GM23248 (cell line): ENCODE results near the gene KCMF1. TPM values are rescaled to one million over a fixed set of nuclear protein-coding genes. Genes with fewer than 3 reads are reported as not detected.

Experiments
- DNase-seq: peaks from one replicate; pipeline ENCODE4 v3.0.0-alpha.2; 2015
- H2AFZ ChIP-seq: fragments of 200-600 bp; sonication (generic); 2 replicates; pipeline ENCODE4 v1.6.1; 2016; ENCODE audit warnings: antibody characterized with exemption
- H3F3A ChIP-seq: fragments of 200-600 bp; sonication (generic); 2 replicates; pipeline ENCODE4 v1.6.1; 2016; ENCODE audit warnings: mild to moderate bottlenecking, antibody characterized with exemption, mixed run types; ENCODE audit not compliant: insufficient read depth
- H3K27ac ChIP-seq: fragments of 200-600 bp; sonication (generic); 2 replicates; pipeline ENCODE4 v1.5.1; 2016; ENCODE audit warnings: mild to moderate bottlenecking
- H3K27me3 ChIP-seq: fragments of 200-600 bp; sonication (generic); replicated peaks from 2 replicates; pipeline ENCODE4 v1.6.1; 2016; ENCODE audit warnings: mild to moderate bottlenecking; ENCODE audit not compliant: insufficient read depth
- H3K36me3 ChIP-seq: fragments of 200-600 bp; sonication (generic); 2 replicates; pipeline ENCODE4 v1.6.1; 2016; ENCODE audit warnings: low read depth, mild to moderate bottlenecking
- H3K4me1 ChIP-seq: fragments of 200-600 bp; sonication (generic); 2 replicates; pipeline ENCODE4 v1.6.1; 2016; ENCODE audit warnings: mild to moderate bottlenecking; ENCODE audit not compliant: insufficient read depth
- H3K4me2 ChIP-seq: fragments of 200-600 bp; sonication (generic); one replicate; pipeline ENCODE4 v1.6.1; 2016; ENCODE audit warnings: mild to moderate bottlenecking; ENCODE audit not compliant: unreplicated experiment
- H3K4me3 ChIP-seq: fragments of 200-600 bp; sonication (generic); 2 replicates; pipeline ENCODE4 v1.5.1; 2016; ENCODE audit warnings: mild to moderate bottlenecking
- H3K79me2 ChIP-seq: fragments of 200-600 bp; sonication (generic); 2 replicates; pipeline ENCODE4 v1.6.1; 2016; ENCODE audit warnings: mild to moderate bottlenecking; ENCODE audit not compliant: insufficient read depth
- H3K9ac ChIP-seq: fragments of 200-600 bp; sonication (generic); 2 replicates; pipeline ENCODE4 v1.6.1; 2016; ENCODE audit warnings: mild to moderate bottlenecking
- H3K9me2 ChIP-seq: fragments of 200-600 bp; sonication (generic); 2 replicates; pipeline ENCODE4 v1.6.1; 2016; ENCODE audit warnings: mixed run types, mild to moderate bottlenecking, moderate library complexity; ENCODE audit not compliant: insufficient read depth
- H3K9me3 ChIP-seq: fragments of 200-600 bp; sonication (generic); one replicate; pipeline ENCODE4 v1.6.1; 2017; ENCODE audit warnings: low read depth
- H4K20me1 ChIP-seq: fragments of 200-600 bp; sonication (generic); 2 replicates; pipeline ENCODE4 v1.6.0; 2016; ENCODE audit not compliant: insufficient read depth
- EZH2 ChIP-seq: fragments of 200-600 bp; sonication (generic); IDR thresholded peaks from 2 replicates; pipeline ENCODE4 v1.6.1; 2018; ENCODE audit warnings: antibody characterized with exemption, mild to moderate bottlenecking; ENCODE audit not compliant: insufficient read depth, poor library complexity, severe bottlenecking
- EZH2phosphoT487 ChIP-seq: fragments of 200-600 bp; sonication (generic); IDR thresholded peaks from 2 replicates; pipeline ENCODE4 v1.6.1; 2018; ENCODE audit warnings: antibody characterized with exemption, moderate library complexity, mild to moderate bottlenecking, low read depth; ENCODE audit not compliant: insufficient read depth
- WGBS, 2 experiments: methylation state at CpG; one replicate each; pipeline ENCODE4 v1.1.6; 2015 to 2017; ENCODE audit warnings: low lambda C conversion rate in 2 of 2, low coverage in 1 of 2; ENCODE audit errors: missing lambda C conversion rate in 2 of 2; 5-methylcytosine and 5-hydroxymethylcytosine counted together
- in situ Hi-C: fragments of 300-500 bp; cut with MboI; formaldehyde crosslinking; loops from 2 replicates; pipeline ENCODE4 v1.15.0; 2020
- polyA plus RNA-seq: library from polyadenylated mRNA; unstranded; fragments of >200 nt; fragmentation: Nextera tagmentation; extraction: Ambion mirVana; gene quantifications from 2 replicates; pipeline ENCODE4 v1.2.1, GENCODE V29; 2016
- total RNA-seq: library from RNA; depleted of rRNA; stranded (reverse); fragments of >200 nt; shearing (Covaris generic); gene quantifications from 2 replicates; pipeline ENCODE4 v1.2.3, GENCODE V29; 2014

The KCMF1 gene
- total and polyA plus RNA-seq, 2 experiments from 2014 or later: 52.5 to 87.2 TPM

GRCh38 chr2:85001595-85001994 lies 30.6 kb downstream of the KCMF1 start:
- Histone ChIP-seq H3K9me2 (no peaks in the 10 kb centered on the region), H3K9me3 (no peaks in the 10 kb centered on the region), H4K20me1 (peaks cover 9% of the 10 kb centered on the region; the same call in 1 of the 2 replicates), H3K79me2 (peaks cover 99% of the 10 kb centered on the region), H3K4me1 (peaks cover 33% of the 10 kb centered on the region), H3K4me3 (no peak overlapping the region), H2AFZ (no peak overlapping the region), H3F3A (peaks cover 5% of the 10 kb centered on the region; the same call in 1 of the 2 replicates), H3K4me2 (no peak overlapping the region), H3K36me3 (no peaks in the 10 kb centered on the region), H3K9ac (no peak overlapping the region), H3K27me3 (no peaks in the 10 kb centered on the region), H3K27ac (no peak overlapping the region)
- in situ Hi-C loops: no loop called here
- WGBS, 2 experiments: 57 to 61% methylated on average over 2 of the region's 2 CpGs
- TF ChIP-seq EZH2phosphoT487 (no peak), EZH2 (no peak)
- DNase-seq: no peak

- Histone ChIP-seq H3K27me3 (no peaks in the 10 kb centered on the region), H3K4me3 (no peak overlapping the region), H3K9me3 (no peaks in the 10 kb centered on the region), H3K79me2 (peaks cover 99% of the 10 kb centered on the region), H3F3A (no peaks in the 10 kb centered on the region; the same call in 1 of the 2 replicates), H3K9ac (no peak overlapping the region), H3K4me1 (peaks cover 29% of the 10 kb centered on the region), H3K27ac (no peak overlapping the region), H3K36me3 (0 out of 2 replicates have a peak, but pooled peaks cover under 1% of the 10 kb centered on the region), H3K4me2 (no peak overlapping the region), H4K20me1 (peaks cover 9% of the 10 kb centered on the region; the same call in 1 of the 2 replicates), H2AFZ (no peak overlapping the region), H3K9me2 (no peaks in the 10 kb centered on the region)
- in situ Hi-C loops: no loop called here
- DNase-seq: no peak
- TF ChIP-seq EZH2 (no peak), EZH2phosphoT487 (no peak)
Measured at GRCh38 chr2:85002534-85002933, 31.6 kb downstream of the KCMF1 start.

DNA sequence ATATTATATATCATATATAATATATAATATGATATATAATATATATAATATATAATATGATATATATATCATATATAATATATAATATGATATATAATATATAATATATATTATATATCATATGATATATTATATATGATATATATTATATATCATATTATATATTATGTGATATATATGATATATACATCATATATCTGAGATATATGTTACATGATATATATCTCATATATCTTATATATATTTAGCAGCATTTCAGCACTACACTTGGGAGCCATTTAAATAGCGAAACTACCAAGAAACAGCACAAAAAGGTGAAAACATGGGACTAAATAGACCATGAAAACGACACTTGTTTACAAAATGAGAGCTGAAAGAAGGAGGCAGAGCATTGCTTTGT lies 37.3 kb downstream of the KCMF1 start:
- 98 to 100% methylated on average over 2 of the region's 2 CpGs for WGBS, 2 experiments
- Histone ChIP-seq H3K9me2 (no peaks in the 10 kb centered on the region), H3K9me3 (no peaks in the 10 kb centered on the region), H3K9ac (no peak overlapping the region), H3K27me3 (no peaks in the 10 kb centered on the region), H3K79me2 (peaks cover 99% of the 10 kb centered on the region), H3K27ac (no peak overlapping the region), H3K4me2 (no peak overlapping the region), H3K4me3 (no peak overlapping the region), H2AFZ (no peak overlapping the region), H4K20me1 (peaks cover 10% of the 10 kb centered on the region; the same call in 1 of the 2 replicates), H3K36me3 (peaks cover 8% of the 10 kb centered on the region; the same call in 1 of the 2 replicates), H3K4me1 (peaks cover 34% of the 10 kb centered on the region), H3F3A (no peaks in the 10 kb centered on the region)
- DNase-seq: no peak
- in situ Hi-C loops: no loop called here
- TF ChIP-seq EZH2: no peak
- no peak for TF ChIP-seq EZH2phosphoT487

DNA sequence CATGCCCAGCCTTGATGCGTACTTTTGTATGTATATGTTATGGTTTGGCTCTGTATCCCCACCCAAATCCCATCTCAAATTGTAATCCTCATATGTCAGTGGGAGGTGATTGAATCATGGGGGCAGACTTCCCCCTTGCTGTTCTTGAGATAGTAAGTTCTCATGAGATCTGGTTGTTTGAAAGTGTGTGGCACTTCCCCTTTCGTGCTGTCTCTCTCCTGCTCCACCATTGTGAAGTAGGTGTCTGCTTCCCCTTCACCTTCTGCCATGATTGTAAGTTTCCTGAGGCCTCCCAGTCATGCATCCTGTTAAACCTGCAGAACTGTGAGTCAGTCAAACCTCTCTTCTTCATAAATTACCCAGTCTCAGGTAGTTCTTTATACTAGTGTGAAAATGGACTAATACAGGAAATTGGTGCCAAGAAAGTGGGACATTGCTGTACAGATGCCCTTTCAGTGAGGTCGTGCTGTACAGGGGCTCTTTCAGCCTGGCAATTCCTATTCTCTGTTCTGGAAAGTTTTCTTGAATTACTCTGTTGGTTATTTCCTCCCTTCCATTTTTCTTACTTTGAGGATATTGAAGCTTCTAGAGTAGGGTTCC lies 38.2 kb downstream of the KCMF1 start:
- peaks cover 10% of the 10 kb centered on the region; the same call in 1 of the 2 replicates for H4K20me1 ChIP-seq
- no peak for DNase-seq
- peaks cover 8% of the 10 kb centered on the region; the same call in 1 of the 2 replicates for H3K36me3 ChIP-seq

More for the DNA sequence above, 38.2 kb downstream of the KCMF1 start:
- Histone ChIP-seq H3K4me1 (peaks cover 34% of the 10 kb centered on the region), H3K27me3 (no peaks in the 10 kb centered on the region), H3F3A (peaks cover 4% of the 10 kb centered on the region; the same call in 1 of the 2 replicates), H3K9me3 (no peaks in the 10 kb centered on the region), H3K27ac (no peak overlapping the region), H3K9ac (no peak overlapping the region), H2AFZ (no peak overlapping the region), H3K79me2 (peaks cover 99% of the 10 kb centered on the region), H3K9me2 (no peaks in the 10 kb centered on the region), H3K4me3 (no peak overlapping the region), H3K4me2 (no peak overlapping the region)
- 82 to 83% methylated on average over 3 of the region's 3 CpGs for WGBS, 2 experiments
- TF ChIP-seq EZH2phosphoT487: no peak
- no peak for TF ChIP-seq EZH2
- in situ Hi-C loops: no loop called here
